GM23338 (cell line): ENCODE results near the gene ACVRL1.

Source experiments
- EZH2 ChIP-seq: fragments of 200-600 bp; sonication (generic); IDR thresholded peaks from one replicate; pipeline ENCODE4 v1.8.0; 2017; ENCODE audit warnings: antibody characterized with exemption, mild to moderate bottlenecking, low read depth; ENCODE audit not compliant: unreplicated experiment
- POLR2AphosphoS5 ChIP-seq: IDR thresholded peaks from 2 replicates; pipeline ENCODE4 v1.6.1; 2016; ENCODE audit warnings: antibody characterized with exemption, low read depth
- ZNF114 ChIP-seq: fragments of 250-450 bp; sonication (Bioruptor Pico); IDR thresholded peaks from 2 replicates; pipeline ENCODE4 v1.5.0; 2020; ENCODE audit warnings: mild to moderate bottlenecking, moderate library complexity
- ZNF331 ChIP-seq: fragments of 250-450 bp; sonication (Bioruptor Pico); IDR thresholded peaks from 2 replicates; pipeline ENCODE4 v1.5.0; 2020; ENCODE audit warnings: low read depth, mild to moderate bottlenecking, moderate library complexity
- TF ChIP-seq, protein P1 (sequence below), 2 experiments: fragments of 200-600 bp in 1 of 2; sonication (generic) in 1 of 2; conservative IDR thresholded peaks; 2 replicates each; pipeline versions ENCODE4 v1.5.1 to v1.6.1; 2016 to 2017; ENCODE audit warnings: antibody characterized with exemption in 2 of 2, low read depth in 2 of 2, mild to moderate bottlenecking in 2 of 2, moderate library complexity in 1 of 2
- TF ChIP-seq, protein P2 (sequence below): IDR thresholded peaks from 2 replicates; pipeline ENCODE4 v1.6.1; 2016; ENCODE audit warnings: antibody characterized with exemption
- TF ChIP-seq, protein P3 (sequence below): IDR thresholded peaks from one replicate; pipeline ENCODE4 v1.6.1; 2018; ENCODE audit warnings: antibody characterized with exemption; ENCODE audit not compliant: unreplicated experiment

DNA sequence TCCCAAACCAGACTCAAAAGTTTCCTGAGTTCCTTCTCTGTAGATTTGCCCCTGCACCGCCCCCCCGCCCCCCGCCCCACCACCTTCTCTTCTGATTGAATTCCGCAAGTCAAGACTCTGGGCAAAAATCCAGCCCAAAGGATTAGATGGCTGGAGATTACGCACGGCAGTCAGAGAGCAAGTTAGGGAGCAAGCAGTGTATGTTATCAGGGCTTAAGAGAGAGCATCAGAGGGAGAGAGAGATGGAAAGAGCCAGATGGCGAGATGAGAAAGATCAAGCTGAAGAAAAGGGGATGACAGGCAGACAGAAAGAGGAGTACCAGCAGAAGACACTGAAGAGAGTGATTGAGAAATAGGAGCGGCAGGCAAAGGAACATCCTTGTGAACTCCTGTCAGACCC, 33.3 kb upstream of the ACVRL1 start:
- TF ChIP-seq, protein P1, sequence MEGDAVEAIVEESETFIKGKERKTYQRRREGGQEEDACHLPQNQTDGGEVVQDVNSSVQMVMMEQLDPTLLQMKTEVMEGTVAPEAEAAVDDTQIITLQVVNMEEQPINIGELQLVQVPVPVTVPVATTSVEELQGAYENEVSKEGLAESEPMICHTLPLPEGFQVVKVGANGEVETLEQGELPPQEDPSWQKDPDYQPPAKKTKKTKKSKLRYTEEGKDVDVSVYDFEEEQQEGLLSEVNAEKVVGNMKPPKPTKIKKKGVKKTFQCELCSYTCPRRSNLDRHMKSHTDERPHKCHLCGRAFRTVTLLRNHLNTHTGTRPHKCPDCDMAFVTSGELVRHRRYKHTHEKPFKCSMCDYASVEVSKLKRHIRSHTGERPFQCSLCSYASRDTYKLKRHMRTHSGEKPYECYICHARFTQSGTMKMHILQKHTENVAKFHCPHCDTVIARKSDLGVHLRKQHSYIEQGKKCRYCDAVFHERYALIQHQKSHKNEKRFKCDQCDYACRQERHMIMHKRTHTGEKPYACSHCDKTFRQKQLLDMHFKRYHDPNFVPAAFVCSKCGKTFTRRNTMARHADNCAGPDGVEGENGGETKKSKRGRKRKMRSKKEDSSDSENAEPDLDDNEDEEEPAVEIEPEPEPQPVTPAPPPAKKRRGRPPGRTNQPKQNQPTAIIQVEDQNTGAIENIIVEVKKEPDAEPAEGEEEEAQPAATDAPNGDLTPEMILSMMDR (conservative IDR thresholded peaks at IDR 0.05; ENCODE audit: low read depth in 2 of 2), result no peak
- no peak for TF ChIP-seq POLR2AphosphoS5
- no peak for TF ChIP-seq ZNF114 (CRISPR knock-in tag)
- TF ChIP-seq, protein P2, sequence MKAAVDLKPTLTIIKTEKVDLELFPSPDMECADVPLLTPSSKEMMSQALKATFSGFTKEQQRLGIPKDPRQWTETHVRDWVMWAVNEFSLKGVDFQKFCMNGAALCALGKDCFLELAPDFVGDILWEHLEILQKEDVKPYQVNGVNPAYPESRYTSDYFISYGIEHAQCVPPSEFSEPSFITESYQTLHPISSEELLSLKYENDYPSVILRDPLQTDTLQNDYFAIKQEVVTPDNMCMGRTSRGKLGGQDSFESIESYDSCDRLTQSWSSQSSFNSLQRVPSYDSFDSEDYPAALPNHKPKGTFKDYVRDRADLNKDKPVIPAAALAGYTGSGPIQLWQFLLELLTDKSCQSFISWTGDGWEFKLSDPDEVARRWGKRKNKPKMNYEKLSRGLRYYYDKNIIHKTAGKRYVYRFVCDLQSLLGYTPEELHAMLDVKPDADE, result no peak
- no peak for TF ChIP-seq ZNF331 (CRISPR knock-in tag)
- TF ChIP-seq, protein P3, sequence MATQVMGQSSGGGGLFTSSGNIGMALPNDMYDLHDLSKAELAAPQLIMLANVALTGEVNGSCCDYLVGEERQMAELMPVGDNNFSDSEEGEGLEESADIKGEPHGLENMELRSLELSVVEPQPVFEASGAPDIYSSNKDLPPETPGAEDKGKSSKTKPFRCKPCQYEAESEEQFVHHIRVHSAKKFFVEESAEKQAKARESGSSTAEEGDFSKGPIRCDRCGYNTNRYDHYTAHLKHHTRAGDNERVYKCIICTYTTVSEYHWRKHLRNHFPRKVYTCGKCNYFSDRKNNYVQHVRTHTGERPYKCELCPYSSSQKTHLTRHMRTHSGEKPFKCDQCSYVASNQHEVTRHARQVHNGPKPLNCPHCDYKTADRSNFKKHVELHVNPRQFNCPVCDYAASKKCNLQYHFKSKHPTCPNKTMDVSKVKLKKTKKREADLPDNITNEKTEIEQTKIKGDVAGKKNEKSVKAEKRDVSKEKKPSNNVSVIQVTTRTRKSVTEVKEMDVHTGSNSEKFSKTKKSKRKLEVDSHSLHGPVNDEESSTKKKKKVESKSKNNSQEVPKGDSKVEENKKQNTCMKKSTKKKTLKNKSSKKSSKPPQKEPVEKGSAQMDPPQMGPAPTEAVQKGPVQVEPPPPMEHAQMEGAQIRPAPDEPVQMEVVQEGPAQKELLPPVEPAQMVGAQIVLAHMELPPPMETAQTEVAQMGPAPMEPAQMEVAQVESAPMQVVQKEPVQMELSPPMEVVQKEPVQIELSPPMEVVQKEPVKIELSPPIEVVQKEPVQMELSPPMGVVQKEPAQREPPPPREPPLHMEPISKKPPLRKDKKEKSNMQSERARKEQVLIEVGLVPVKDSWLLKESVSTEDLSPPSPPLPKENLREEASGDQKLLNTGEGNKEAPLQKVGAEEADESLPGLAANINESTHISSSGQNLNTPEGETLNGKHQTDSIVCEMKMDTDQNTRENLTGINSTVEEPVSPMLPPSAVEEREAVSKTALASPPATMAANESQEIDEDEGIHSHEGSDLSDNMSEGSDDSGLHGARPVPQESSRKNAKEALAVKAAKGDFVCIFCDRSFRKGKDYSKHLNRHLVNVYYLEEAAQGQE, result no peak
- TF ChIP-seq EZH2, result no peak
